ENCODE results near the gene EML6. TPM values are rescaled to one million over a fixed set of nuclear protein-coding genes. Genes with fewer than 3 reads are reported as not detected.

Gene EML6
- total and polyA plus RNA-seq, 10 of the 15 experiments (the other 5 are each of a cell fraction or from before 2014, with no cell fraction given), result 0.09 to 0.67 (median 0.21) TPM

DNA sequence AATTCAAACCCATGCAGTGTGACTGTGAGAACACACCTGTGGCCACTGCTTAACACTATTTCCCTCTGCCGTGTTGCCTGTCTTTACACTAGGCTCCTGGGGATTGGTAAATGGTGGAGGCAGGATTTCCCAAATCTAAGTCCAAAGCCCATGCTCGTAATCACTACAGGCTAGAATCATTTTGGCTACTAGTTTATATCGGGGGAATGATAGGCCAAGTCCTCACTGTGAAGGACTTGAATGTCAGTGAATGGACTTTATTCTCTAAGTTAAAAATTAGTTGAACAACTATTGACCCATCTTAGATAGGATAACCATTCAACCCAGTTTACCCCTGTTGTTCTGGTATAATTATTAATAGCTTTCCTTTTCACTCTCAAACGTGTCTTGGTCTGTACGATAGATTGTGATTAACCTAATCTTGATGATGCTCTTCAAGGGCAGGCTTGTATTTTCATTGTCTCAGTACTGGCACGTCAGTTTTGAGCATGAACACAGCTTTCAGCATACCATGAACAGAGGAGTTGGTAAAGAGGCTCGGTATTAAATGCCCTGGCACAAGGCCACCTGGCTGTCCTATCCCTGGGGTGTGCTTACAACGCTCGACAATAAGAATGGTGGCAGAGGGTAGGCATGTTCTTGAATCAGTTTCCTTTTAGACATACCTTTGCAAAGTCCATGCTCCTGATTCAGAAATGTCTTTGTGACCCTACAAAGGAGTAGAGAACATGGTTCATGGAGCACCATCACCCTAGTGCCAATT, 177.9 kb downstream of the EML6 start:
- H2AFZ ChIP-seq (ENCODE audit: control insufficient read depth, low read depth, low read length), result no peak overlapping the region
- CTCF ChIA-PET, result interaction anchor here (1.3 to 7.7 kb wide), 6 partner anchors 10 to 284 kb away, joined by 5 to 256 read pairs (median 10); no protein-coding TSS in a partner anchor
- in situ Hi-C loops (cut with MboI) (loop anchor here (5.0 kb wide), 1 partner anchor 266 kb away; no protein-coding TSS in a partner anchor), intact Hi-C loops (cut with micrococcal nuclease; ENCODE audit: unreplicated experiment) (loop anchor here (2.0 kb wide), 2 partner anchors 113 to 267 kb away; no protein-coding TSS in a partner anchor)
- SMC1A ChIA-PET (ENCODE audit: uncharacterized antibody, unreplicated experiment), result interaction anchor here (0.9 to 5.0 kb wide), 7 partner anchors 25 to 275 kb away, joined by 3 to 102 read pairs (median 14); no protein-coding TSS in a partner anchor
- no peak for FAIRE-seq
- TF ChIP-seq NFYA (IDR thresholded peaks at IDR 0.05; ENCODE audit: borderline replicate concordance, low read depth, low read length) (no peak), ZNF24 (IDR thresholded peaks at IDR 0.05) (no peak), RELB (IDR thresholded peaks at IDR 0.05; ENCODE audit: low read depth) (no peak), RFX5 (IDR thresholded peaks at IDR 0.05; ENCODE audit: low read depth, low read length) (no peak), SPI1 (IDR thresholded peaks at IDR 0.05; ENCODE audit: borderline replicate concordance, insufficient read depth, low read depth, low read length) (no peak), ZBTB4 (CRISPR knock-in tag; IDR thresholded peaks at IDR 0.05) (no peak), WRNIP1 (IDR thresholded peaks at IDR 0.05; ENCODE audit: borderline replicate concordance, low read depth, low read length) (no peak), NR2C2 (IDR thresholded peaks at IDR 0.05; ENCODE audit: borderline replicate concordance, control insufficient read depth, insufficient read length, low read depth) (no peak)
- POLR2A ChIA-PET, result no interaction called here
- no peaks in the 10 kb centered on the region for H4K20me1 ChIP-seq (ENCODE audit: control insufficient read depth, insufficient read depth)
- no peak overlapping the region for H3K9ac ChIP-seq (ENCODE audit: control insufficient read depth, insufficient read depth, low read length)
- H3K79me2 ChIP-seq (ENCODE audit: control insufficient read depth, insufficient read depth, low read length), result no peaks in the 10 kb centered on the region
- no peak overlapping the region for H3K4me3 ChIP-seq
- no peak for ATAC-seq
- H3K9me3 ChIP-seq (replicated peaks; ENCODE audit: control insufficient read depth, insufficient read depth, low read length), result no peaks in the 10 kb centered on the region
- no peaks in the 10 kb centered on the region for H3K27me3 ChIP-seq (replicated peaks in 1 of 2; ENCODE audit: control insufficient read depth in 2 of 2, insufficient read depth in 2 of 2, low read length in 1 of 2)
- RAD21 ChIA-PET (ENCODE audit: unreplicated experiment), result interaction anchor here (4.4 to 8.0 kb wide), 2 partner anchors 112 to 271 kb away, joined by 65 to 194 read pairs; no protein-coding TSS in a partner anchor
- BruUV-seq (replicated peaks), result no TSS peak
- 56% methylated on average over 9 of the region's 9 CpGs for WGBS (ENCODE audit: insufficient coverage, insufficient replicate concordance, low lambda C conversion rate, missing lambda C conversion rate)
- H3K4me2 ChIP-seq (ENCODE audit: control insufficient read depth, insufficient read depth), result no peak overlapping the region
- H3K4me1 ChIP-seq (ENCODE audit: control insufficient read depth, insufficient read depth, low read length), result no peaks in the 10 kb centered on the region
- no peak overlapping the region for H3K27ac ChIP-seq (ENCODE audit: control insufficient read depth, insufficient read depth)
- no peaks in the 10 kb centered on the region for H3K36me3 ChIP-seq (ENCODE audit: control insufficient read depth in 2 of 2, insufficient read depth in 2 of 2, low read length in 1 of 2)
- no peak for DNase-seq (ENCODE audit: low read depth, low spot score)

All from GM12878 (cell line).